ENCODE measurements around the gene NFIC.
"Not testable (repeated sequence)": the region's sequence is repeated elsewhere in the genome, so short reads cannot be mapped to it uniquely, and the experiment has no call there.

The NFIC gene

GRCh38 chr19:3451451-3451866, 85.1 kb downstream of the NFIC start:
- DNase-seq (ENCODE audit: low spot score) = no peak

GRCh38 chr19:3452171-3452941, 86.0 kb downstream of the NFIC start:
- DNase-seq (ENCODE audit: low spot score) = no peak

DNA sequence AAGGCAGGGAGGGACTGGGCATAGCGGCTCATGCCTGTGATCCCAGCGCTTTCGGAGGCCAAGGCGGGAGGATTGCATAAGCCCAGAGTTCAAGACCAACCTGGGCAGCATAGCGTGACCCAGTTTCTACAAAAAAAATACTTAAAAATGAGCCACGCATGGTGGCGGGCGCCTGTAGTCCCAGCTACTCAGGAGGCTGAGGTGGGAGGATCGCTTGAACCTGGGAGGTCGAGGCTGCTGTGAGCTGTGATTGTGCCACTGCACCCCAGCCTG, 86.5 kb downstream of the NFIC start:
- not testable (repeated sequence) for DNase-seq (ENCODE audit: low spot score)

- DNase-seq (ENCODE audit: low spot score) = no peak
Measured at GRCh38 chr19:3453840-3454239, 87.5 kb downstream of the NFIC start.

- DNase-seq (ENCODE audit: low spot score) = no peak
Measured at GRCh38 chr19:3454656-3455392, 88.4 kb downstream of the NFIC start.

DNA sequence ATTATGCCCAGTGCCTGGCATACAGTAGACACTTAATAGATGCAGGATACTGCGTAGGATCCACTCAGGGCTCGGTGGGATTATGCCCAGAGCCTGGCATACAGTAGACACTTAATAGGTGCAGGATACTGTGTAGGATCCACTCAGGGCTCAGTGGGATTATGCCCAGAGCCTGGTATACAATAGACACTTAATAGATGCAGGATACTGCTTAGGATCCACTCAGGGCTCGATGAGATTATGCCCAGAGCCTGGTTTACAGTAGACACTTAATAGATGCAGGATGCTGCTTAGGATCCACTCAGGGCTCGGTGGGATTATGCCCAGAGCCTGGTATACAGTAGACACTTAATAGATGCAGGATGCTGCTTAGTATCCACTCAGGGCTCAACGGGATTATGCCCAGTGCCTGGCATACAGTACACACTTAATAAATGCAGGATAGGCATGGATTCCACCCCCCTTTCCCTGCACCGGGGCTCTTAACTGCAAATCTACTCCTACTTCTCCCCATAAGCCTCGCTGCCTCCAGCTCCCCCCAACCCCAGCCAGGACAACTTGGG, 89.1 kb downstream of the NFIC start:
- DNase-seq (ENCODE audit: low spot score) = no peak

- DNase-seq (ENCODE audit: low spot score) = no peak
Measured at GRCh38 chr19:3455960-3456601, 89.7 kb downstream of the NFIC start.

- no peak for DNase-seq (ENCODE audit: low spot score)
Measured at GRCh38 chr19:3456925-3457527, 90.6 kb downstream of the NFIC start.

DNA sequence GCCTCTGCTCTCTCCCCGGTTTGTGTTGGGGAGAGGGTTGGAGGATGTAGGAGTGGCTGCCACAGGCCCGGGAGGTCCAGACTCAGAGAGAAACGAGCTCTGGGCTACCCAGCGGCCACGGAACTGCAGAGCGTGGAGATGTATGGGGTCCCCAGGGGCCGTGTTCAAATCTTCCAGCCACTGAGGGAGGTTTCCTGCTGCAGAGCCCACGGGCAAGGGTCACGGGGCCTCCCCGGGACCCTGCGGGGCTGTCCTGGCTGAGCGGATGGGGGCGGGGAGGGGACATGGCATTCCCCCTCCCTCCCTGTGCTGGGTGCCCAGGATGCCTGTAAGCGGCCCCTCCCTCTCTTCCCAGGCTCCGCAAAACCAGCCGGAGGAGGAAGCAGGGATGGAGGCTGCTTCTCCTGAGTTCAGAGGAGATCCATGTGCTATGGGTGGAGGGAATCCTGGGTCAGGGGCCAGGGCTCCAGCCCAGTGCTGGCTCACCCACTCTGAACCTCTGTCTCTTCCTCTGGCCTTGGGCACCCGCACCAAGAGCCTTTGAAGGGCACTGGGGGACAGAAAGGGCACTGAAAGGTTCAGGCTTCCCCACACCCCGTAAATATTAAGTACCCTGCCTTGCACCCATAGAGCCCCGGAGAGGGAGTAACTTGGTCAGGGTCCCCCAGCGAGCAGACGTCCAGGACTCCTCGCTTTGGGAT, 91.3 kb downstream of the NFIC start:
- DNase-seq (ENCODE audit: low spot score) = no peak

DNA sequence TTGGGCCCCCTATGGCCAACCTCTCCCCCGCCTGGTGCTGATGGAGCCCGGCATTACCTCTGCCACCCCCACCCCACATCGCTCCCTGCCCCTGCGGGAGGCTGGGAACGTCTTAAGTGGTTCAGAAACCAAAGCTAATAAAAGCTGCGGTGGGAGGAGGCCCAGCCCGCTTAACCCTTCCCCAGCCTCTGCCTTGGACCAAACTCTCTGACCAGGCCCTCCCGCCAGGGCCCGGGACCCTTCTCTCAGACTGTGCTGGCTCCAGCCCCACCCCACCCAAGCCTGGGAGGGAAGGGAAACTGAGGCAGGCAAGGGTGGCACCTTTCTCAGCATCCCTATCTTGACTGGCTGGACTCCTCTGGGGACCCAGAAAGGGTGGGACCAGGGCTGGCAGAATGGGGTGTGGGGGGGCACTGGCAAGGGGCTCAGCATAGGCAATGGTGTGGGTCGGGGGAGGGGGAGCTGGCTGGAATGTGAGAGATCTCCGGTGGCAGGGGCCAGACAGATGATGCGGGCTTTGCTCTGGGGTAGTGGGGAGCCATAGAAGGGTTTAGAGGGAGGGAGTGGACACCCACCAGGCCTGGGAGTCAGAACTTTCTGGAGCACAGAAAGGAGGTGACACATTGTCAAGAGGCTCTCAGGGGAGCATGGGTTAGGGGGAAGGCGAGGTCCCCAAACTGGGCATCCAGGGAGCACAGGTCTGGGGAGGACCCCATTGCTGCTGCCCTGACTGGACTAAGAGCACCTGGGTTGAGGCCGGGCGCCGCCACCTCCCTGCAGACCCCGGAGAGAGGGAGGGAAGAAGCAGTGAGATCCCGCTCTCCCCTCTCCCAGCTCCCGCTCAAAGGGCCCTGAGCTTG, 92.1 kb downstream of the NFIC start:
- DNase-seq (ENCODE audit: low spot score) = no peak

DNA sequence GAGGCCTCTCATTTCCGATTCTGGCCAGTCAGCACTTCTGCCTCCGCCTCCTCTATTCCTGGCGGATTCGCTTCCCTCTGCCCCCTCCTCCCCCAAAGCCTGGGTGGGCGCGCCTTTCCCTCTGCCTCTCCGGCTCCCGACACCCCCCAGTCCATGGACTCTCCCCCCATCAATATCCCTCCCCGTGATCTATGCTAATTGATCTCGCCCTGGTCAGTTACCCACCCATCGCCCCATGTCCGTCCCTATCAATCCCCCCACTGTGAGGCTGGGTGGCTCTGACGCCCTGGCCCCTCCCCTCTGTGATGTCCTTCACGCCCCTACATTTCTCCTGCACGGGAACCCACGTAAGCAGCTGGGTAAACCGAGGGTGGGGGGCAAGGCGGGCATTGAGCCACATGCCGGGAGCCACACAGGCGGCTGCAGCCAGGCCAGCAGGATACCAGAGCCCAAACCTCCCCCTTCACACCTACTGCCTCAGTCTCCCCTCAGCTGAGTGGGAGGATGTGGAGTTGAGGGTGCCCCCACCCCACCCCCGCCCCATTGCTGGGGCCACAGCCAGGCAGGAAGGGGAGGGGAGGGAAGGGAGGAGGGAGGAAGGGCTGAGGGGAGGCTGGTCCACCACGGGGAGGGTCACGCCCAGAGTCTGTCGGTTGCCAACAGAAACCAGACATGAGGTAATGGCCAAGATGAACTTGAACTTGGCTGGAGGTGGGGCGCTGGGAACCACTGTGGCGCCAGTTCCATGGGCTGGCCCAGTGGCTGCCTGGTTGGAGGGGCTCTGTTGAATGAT, 92.9 kb downstream of the NFIC start:
- DNase-seq (ENCODE audit: low spot score) = no peak

DNA sequence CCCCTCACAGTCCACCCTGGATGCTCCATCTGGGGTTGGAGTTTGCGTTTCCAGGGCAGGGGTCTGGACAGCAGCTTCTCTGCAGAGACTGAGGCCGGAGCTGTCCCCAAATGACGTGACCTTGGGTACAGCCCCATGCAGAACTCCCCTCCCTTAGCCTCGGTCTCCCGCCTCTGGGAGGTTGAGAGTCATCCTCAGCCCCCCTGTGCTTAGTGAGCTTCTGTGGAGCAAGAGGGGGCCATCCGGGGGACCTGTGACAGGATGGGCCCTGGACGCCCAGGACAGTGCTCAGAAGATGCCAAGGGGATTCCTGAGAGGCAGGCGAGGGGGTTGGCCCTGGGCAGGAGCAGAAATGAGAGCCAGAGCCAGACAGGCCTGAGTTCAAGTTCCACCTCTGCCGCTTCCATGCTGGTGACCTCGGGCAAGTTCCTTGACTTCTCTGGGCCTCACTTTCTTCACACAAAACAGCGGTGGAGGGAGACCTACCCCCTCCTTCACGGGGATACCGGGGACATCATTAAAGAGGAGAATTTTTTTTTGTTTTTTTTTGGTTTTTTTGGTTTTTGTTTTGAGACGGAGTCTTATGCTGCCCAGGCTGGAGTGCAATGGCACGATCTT, 93.7 kb downstream of the NFIC start:
- no peak for DNase-seq (ENCODE audit: low spot score)

DNA sequence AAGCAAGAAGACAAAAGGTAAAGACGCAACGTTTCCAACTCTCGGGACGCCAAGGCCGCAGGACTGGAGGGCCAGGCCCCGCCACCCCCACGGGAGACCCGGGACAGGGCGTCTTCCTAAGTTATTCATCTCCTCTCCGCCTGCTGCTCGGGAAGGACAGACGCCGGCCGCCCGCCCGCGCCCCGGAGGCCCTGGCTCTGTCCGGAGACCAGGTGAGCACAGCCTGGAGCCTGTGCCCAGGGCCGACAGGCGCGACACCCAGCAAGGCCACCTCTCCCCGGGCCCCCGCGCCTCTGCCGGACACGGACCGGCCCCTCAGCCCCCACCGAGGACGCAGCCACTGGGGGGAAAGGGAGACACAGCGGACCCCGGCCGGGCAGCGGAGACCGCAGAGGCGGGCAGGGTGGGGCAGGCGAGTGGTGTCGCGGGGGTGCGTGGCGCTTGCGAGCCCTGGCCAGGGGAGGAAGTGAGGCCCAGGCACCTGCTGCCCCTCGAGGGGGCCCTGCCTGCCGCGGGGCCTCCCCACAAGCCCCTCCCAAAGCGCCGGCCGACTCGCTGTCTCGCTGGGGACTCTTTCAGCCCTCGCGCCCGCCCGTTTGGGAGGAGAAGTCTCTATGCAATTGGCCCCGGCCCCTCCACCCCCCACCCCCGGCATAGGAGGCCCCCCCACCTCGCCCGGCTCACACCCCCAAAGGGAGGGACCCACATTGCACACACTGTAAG, 96.8 kb downstream of the NFIC start:
- no peak for DNase-seq (ENCODE audit: low spot score)

- DNase-seq (ENCODE audit: low spot score) = no peak
Measured at GRCh38 chr19:3463714-3464586, 97.6 kb downstream of the NFIC start.

DNA sequence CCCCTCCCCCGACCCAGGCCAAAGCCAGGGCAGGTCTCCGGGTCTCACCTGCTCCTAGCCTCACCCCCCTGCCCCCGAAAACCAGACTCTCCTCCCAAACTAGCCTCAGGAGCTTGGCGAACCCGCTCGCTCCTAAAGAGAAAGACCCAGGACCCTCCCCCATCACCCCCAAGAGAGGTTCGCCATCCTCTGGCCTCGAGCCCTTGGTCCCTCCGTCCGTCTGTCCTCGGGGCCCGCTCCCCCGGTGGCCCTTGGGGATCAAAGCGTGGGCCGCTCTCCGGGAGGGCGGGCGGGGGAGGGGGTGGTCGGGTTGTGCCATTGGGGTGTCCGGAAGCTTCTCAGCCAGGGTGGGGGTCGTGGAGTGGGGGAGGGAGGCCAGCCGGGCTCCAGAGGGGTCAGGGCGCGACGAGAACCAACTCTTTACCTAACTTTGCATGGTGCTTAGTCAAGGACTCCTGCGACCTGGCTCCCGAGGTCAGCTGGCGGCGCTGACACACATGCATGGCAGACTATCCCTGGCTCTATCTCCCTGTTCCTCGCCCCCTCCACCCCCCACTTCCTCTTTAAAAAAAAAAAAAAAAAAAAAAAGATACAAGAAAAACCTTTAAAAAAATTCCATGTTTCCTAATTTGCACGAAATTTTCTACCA, 98.3 kb downstream of the NFIC start:
- DNase-seq (ENCODE audit: low spot score) = no peak

GRCh38 chr19:3465552-3465951, 99.2 kb downstream of the NFIC start:
- no peak for DNase-seq (ENCODE audit: low spot score)

GRCh38 chr19:3466635-3467034, 100.3 kb downstream of the NFIC start:
- no peak for DNase-seq (ENCODE audit: low spot score)

All from COLO829 (cell line).